Measurements from ENCODE around the gene NR2F1-AS1.

NR2F1-AS1 gene

GRCh38 chr5:93603078-93603792 is 22.2 kb upstream of the NR2F1-AS1 start:
- no peak for DNase-seq (ENCODE audit: low spot score)

GRCh38 chr5:93602241-93603077 is 21.4 kb upstream of the NR2F1-AS1 start:
- DNase-seq (ENCODE audit: low spot score) = no peak

- no peak for DNase-seq (ENCODE audit: low spot score)
Measured at GRCh38 chr5:93601802-93602155, 20.8 kb upstream of the NR2F1-AS1 start.

GRCh38 chr5:93601071-93601801 is 20.2 kb upstream of the NR2F1-AS1 start:
- DNase-seq (ENCODE audit: low spot score) = no peak

GRCh38 chr5:93600409-93601070 is 19.5 kb upstream of the NR2F1-AS1 start:
- no peak for DNase-seq (ENCODE audit: low spot score)

- DNase-seq (ENCODE audit: low spot score) = no peak
Measured at GRCh38 chr5:93599399-93600120, 18.5 kb upstream of the NR2F1-AS1 start.

GRCh38 chr5:93599001-93599379 is 18.0 kb upstream of the NR2F1-AS1 start:
- no peak for DNase-seq (ENCODE audit: low spot score)

GRCh38 chr5:93598091-93599000 is 17.3 kb upstream of the NR2F1-AS1 start:
- no peak for DNase-seq (ENCODE audit: low spot score)

- no peak for DNase-seq (ENCODE audit: low spot score)
Measured at GRCh38 chr5:93596676-93597490, 15.9 kb upstream of the NR2F1-AS1 start.

- no peak for DNase-seq (ENCODE audit: low spot score)
Measured at GRCh38 chr5:93596310-93596675, 15.3 kb upstream of the NR2F1-AS1 start.

- no peak for DNase-seq (ENCODE audit: low spot score)
Measured at GRCh38 chr5:93595420-93596147, 14.6 kb upstream of the NR2F1-AS1 start.

- DNase-seq (ENCODE audit: low spot score) = no peak
Measured at GRCh38 chr5:93594591-93595419, 13.8 kb upstream of the NR2F1-AS1 start.

GRCh38 chr5:93593476-93594131 is 12.6 kb upstream of the NR2F1-AS1 start:
- DNase-seq (ENCODE audit: low spot score) = no peak

GRCh38 chr5:93592883-93593282 is 11.9 kb upstream of the NR2F1-AS1 start:
- no peak for DNase-seq (ENCODE audit: low spot score)

- DNase-seq (ENCODE audit: low spot score) = no peak
Measured at GRCh38 chr5:93591323-93591945, 10.4 kb upstream of the NR2F1-AS1 start.

- no peak for DNase-seq (ENCODE audit: low spot score)
Measured at GRCh38 chr5:93590493-93590892, 9.5 kb upstream of the NR2F1-AS1 start.

- DNase-seq (ENCODE audit: low spot score) = no peak
Measured at GRCh38 chr5:93589829-93590215, 8.8 kb upstream of the NR2F1-AS1 start.

All from HuH-7 (cell line).